Mucosa of descending colon (tissue), 3 donors: Measurements from ENCODE around the gene GUCY1B1. TPM values are rescaled to one million over a fixed set of nuclear protein-coding genes. Genes with fewer than 3 reads are reported as not detected.

Experiments used
- ATAC-seq: fragments of 200-7000 bp; cut with Tn5 transposase; one replicate; pipeline ENCODE4 v1.9.1; 2020; ENCODE audit warnings: mild to moderate bottlenecking, moderate library complexity
- DNase-seq, 3 donors: peaks; one replicate each; pipeline ENCODE4 v3.0.0-alpha.2; 2020
- H3K36me3 ChIP-seq: fragments of 200-600 bp; one replicate; pipeline ENCODE4 v1.8.0; 2021; ENCODE audit warnings: low read depth, mild to moderate bottlenecking
- H3K4me1 ChIP-seq: fragments of 200-600 bp; one replicate; pipeline ENCODE4 v1.8.0; 2021; ENCODE audit warnings: low read depth, mild to moderate bottlenecking
- H3K4me3 ChIP-seq: fragments of 200-600 bp; one replicate; pipeline ENCODE4 v1.8.0; 2021; ENCODE audit warnings: mild to moderate bottlenecking
- H3K9me3 ChIP-seq: fragments of 200-600 bp; one replicate; pipeline ENCODE4 v1.8.0; 2021; ENCODE audit warnings: mild to moderate bottlenecking
- CTCF ChIP-seq: fragments of 200-600 bp; IDR thresholded peaks from one replicate; pipeline ENCODE4 v1.8.0; 2022; ENCODE audit warnings: antibody characterized with exemption, mild to moderate bottlenecking
- intact Hi-C, 2 donors: fragments of 100-400 bp; cut with DNase I in 1 of 2; cut with micrococcal nuclease in 1 of 2; formaldehyde crosslinking; loops; one replicate each; pipeline versions ENCODE4 v1.11.0 to v1.11.1; 2022; cut with DNase I, micrococcal nuclease
- total RNA-seq, 3 donors: library from RNA; stranded (reverse); fragmentation: NEBNext Ultra II Directional in 2 of 3; extraction: Animal tissue kit (Norgen Biotek cat#: 25700) in 2 of 3; gene quantifications; one replicate each; pipeline versions ENCODE4 v1.2.1 to v1.2.4, GENCODE V29; 2021 to 2023
- donor health status: DM: no; HTN: no; CAD: no; lungs with moderate emphysema.
- donor health status: DM: no; HTN: no; CAD: no.
- donor health status: DM: no; HTN: yes; CAD: no.

The GUCY1B1 gene
- total RNA-seq, 3 donors from 2014 or later: 1.9 to 42.1 (median 6.2) TPM

- no peak for DNase-seq
- TF ChIP-seq CTCF: no peak
- H3K36me3 ChIP-seq: no peaks in the 10 kb centered on the region
- no peaks in the 10 kb centered on the region for H3K4me1 ChIP-seq
- ATAC-seq: no peak
- H3K4me3 ChIP-seq: no peak overlapping the region
- intact Hi-C loops: no loop called here
- H3K9me3 ChIP-seq: no peaks in the 10 kb centered on the region
Measured at GRCh38 chr4:155761916-155762315, 3.1 kb downstream of the GUCY1B1 start.

GRCh38 chr4:155762334-155762733 lies 3.5 kb downstream of the GUCY1B1 start:
- intact Hi-C loops: no loop called here
- Histone ChIP-seq H3K4me1 (no peaks in the 10 kb centered on the region), H3K4me3 (no peak overlapping the region), H3K36me3 (no peaks in the 10 kb centered on the region), H3K9me3 (no peaks in the 10 kb centered on the region)
- no peak for TF ChIP-seq CTCF
- no peak for DNase-seq
- no peak for ATAC-seq

- no peaks in the 10 kb centered on the region for H3K36me3 ChIP-seq
- H3K4me3 ChIP-seq: no peak overlapping the region
- H3K4me1 ChIP-seq: no peaks in the 10 kb centered on the region
- intact Hi-C loops: no loop called here
- ATAC-seq (no peak), DNase-seq (no peak)
- H3K9me3 ChIP-seq: no peaks in the 10 kb centered on the region
- no peak for TF ChIP-seq CTCF
Measured at GRCh38 chr4:155763551-155763950, 4.7 kb downstream of the GUCY1B1 start.

GRCh38 chr4:155765149-155765548 lies 6.3 kb downstream of the GUCY1B1 start:
- no peaks in the 10 kb centered on the region for H3K36me3 ChIP-seq
- no peaks in the 10 kb centered on the region for H3K9me3 ChIP-seq
- no peak for DNase-seq
- no peak overlapping the region for H3K4me3 ChIP-seq
- no peak for ATAC-seq
- no peak for TF ChIP-seq CTCF
- intact Hi-C loops: no loop called here
- H3K4me1 ChIP-seq: no peaks in the 10 kb centered on the region

GRCh38 chr4:155766622-155767021 lies 7.8 kb downstream of the GUCY1B1 start:
- intact Hi-C loops: no loop called here

More at GRCh38 chr4:155766622-155767021, 7.8 kb downstream of the GUCY1B1 start:
- Histone ChIP-seq H3K4me1 (no peaks in the 10 kb centered on the region), H3K36me3 (no peaks in the 10 kb centered on the region), H3K4me3 (no peak overlapping the region), H3K9me3 (no peaks in the 10 kb centered on the region)
- ATAC-seq (no peak), DNase-seq (no peak)
- TF ChIP-seq CTCF: no peak
